Skin epidermis (tissue), 12 donors: ENCODE data around the gene GNG3.
"Not testable (repeated sequence)": the region's sequence is repeated elsewhere in the genome, so short reads cannot be mapped to it uniquely, and the experiment has no call there.

Experiments
- H3K27ac ChIP-seq, 21 experiments: fragments of 200-600 bp; sonication (generic) in 11 of 21; one replicate each; pipeline ENCODE4 v1.5.0; 2020; ENCODE audit warnings: mild to moderate bottlenecking in 3 of 21, inconsistent platforms in 2 of 21, moderate library complexity in 2 of 21
- H3K4me3 ChIP-seq, 7 experiments: fragments of 200-600 bp; sonication (generic) in 2 of 7; one replicate each; pipeline ENCODE4 v1.5.0; 2020; ENCODE audit warnings: inconsistent platforms in 2 of 7, mild to moderate bottlenecking in 2 of 7, moderate library complexity in 1 of 7

Gene GNG3

GRCh38 chr11:62680825-62681240 is 26.6 kb upstream of the GNG3 start:
- H3K27ac ChIP-seq, result peak overlapping the region in 12 of 21 experiments; percentile 30 to 97 (median 60)
- H3K4me3 ChIP-seq, result no peak overlapping the region

- no peak overlapping the region for H3K27ac ChIP-seq
These were observed 25.0 kb upstream of the GNG3 start for GRCh38 chr11:62682518-62682917.

GRCh38 chr11:62687508-62688396 is 19.7 kb upstream of the GNG3 start:
- Histone ChIP-seq H3K4me3 (peak overlapping the region in 2 of 7 experiments; percentile 13 to 33), H3K27ac (peak overlapping the region in 10 of 21 experiments; percentile 10 to 82 (median 54))

More at GRCh38 chr11:62682518-62682917, 25.0 kb upstream of the GNG3 start:
- H3K4me3 ChIP-seq, result no peak overlapping the region

- Histone ChIP-seq H3K4me3 (peak overlapping the region in 2 of 7 experiments; percentile 13 to 33), H3K27ac (peak overlapping the region in 10 of 21 experiments; percentile 33 to 82 (median 58))
These were observed 19.0 kb upstream of the GNG3 start for GRCh38 chr11:62688491-62688890.

DNA sequence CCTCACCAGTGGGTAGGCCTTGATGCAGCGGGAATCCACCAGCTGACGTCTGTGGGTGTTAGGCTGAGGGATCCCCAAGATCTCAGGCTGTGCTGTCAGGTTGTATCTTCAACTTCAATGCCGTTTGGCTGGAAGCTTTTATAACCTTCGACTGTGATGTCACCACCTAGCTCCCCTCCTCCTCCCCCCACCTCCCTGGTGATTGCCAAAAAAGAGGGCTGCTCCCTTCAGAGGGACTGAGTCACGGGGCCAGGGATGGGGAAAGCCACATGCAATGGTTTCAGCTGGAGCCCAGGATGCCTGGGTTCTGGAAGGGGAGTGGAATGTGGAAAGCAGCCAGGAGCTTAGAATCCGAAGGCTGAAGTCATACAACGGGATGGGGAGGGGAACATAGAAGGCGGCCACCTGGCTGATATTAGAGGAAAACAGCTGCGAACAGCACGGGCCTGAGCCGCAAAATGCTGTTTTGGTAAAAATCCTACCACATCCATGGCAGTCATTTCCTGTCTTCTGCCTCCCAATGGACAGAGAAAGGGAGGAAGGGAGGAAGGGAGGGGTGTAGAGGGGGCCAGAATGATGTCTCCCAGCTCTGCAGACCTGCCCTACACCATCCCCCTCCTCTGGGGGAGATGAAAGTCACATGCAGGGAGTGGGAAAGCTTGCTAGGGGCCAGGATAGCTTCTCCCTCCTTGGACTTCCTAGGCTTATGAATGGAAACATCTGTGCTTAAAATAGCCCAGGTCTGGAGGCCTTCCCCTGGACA is 17.9 kb upstream of the GNG3 start, which contains the start of gene LRRN4CL:
Gene LRRN4CL, minus strand, starts transcription at position 110 of the 763 bp plus-strand sequence. CDS start 1,022 bp downstream, outside the sequence.
- peak within 1 kb of the TSS in 2 of 7 experiments; percentile 13 to 33 for H3K4me3 ChIP-seq
- peak within 1 kb of the TSS in 15 of 21 experiments; percentile 19 to 82 (median 50) for H3K27ac ChIP-seq

DNA sequence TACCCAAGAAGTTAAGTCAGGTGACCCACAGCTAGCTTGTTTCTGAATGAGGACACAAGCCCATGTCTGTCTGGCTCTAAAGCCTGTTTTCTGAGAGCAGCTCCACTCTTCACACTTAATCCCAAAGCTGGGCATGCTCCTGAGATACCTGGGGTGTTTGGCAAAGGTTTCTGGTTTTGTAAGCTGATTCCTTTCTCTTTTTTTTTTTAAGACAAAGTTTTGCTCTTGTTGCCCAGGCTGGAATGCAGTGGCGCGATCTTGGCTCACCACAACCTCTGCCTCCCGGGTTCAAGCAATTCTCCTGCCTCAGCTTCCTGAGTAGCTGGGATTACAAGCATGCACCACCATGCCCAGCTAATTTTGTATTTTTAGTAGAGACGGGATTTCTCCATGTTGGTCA is 13.9 kb upstream of the GNG3 start:
- H3K27ac ChIP-seq, H3K4me3 ChIP-seq: not testable (repeated sequence)

GRCh38 chr11:62694455-62695167 is 12.9 kb upstream of the GNG3 start:
- peak overlapping the region in 7 of 21 experiments; percentile 3 to 62 (median 34) for H3K27ac ChIP-seq
- H3K4me3 ChIP-seq, result no peak overlapping the region

DNA sequence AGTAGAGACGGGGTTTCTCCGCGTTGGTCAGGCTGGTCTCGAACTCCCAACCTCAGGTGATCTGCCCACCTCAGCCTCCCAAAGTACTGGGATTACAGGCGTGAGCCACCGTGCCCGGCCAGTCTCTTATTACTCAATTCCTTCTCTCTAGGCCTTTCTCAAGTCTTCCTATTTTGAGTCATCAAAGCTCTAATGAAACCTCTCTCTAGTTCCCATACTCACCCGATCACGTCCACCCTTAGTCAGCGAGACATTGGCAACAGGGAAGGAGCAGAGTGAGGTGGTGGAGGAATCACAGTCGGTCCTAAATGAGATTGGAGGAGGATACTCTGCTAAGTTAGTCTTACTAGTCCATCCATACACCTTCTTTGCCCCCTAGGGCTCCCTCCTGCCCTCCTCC is 5.2 kb upstream of the GNG3 start:
- Histone ChIP-seq H3K27ac (peak overlapping the region in 1 of 21 experiments; percentile 21), H3K4me3 (no peak overlapping the region)

DNA sequence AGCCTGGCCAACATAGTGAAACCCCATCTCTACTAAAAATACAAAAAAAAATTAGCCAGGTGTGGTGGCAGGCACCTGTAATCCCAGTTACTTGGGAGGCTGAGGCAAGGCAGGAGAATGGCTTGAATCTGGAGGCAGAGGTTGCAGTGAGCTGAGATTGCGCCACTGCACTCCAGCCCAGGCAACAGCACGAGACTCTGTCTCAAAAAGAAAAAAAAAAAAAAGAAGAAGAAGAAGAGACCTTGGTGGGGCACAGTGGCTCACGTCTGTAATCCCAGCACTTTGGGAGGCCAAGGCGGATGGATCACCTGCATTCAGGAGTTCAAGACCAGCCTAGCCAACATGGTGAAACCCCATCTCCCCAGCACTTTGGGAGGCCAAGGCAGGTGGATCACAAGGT is 3.6 kb upstream of the GNG3 start:
- H3K27ac ChIP-seq, H3K4me3 ChIP-seq: not testable (repeated sequence)

GRCh38 chr11:62705413-62705812 is 2.1 kb upstream of the GNG3 start:
- Histone ChIP-seq H3K4me3 (peak overlapping the region; percentile 62 to 85 (median 66)), H3K27ac (peak overlapping the region in 20 of 21 experiments; percentile 45 to 91 (median 78))

DNA sequence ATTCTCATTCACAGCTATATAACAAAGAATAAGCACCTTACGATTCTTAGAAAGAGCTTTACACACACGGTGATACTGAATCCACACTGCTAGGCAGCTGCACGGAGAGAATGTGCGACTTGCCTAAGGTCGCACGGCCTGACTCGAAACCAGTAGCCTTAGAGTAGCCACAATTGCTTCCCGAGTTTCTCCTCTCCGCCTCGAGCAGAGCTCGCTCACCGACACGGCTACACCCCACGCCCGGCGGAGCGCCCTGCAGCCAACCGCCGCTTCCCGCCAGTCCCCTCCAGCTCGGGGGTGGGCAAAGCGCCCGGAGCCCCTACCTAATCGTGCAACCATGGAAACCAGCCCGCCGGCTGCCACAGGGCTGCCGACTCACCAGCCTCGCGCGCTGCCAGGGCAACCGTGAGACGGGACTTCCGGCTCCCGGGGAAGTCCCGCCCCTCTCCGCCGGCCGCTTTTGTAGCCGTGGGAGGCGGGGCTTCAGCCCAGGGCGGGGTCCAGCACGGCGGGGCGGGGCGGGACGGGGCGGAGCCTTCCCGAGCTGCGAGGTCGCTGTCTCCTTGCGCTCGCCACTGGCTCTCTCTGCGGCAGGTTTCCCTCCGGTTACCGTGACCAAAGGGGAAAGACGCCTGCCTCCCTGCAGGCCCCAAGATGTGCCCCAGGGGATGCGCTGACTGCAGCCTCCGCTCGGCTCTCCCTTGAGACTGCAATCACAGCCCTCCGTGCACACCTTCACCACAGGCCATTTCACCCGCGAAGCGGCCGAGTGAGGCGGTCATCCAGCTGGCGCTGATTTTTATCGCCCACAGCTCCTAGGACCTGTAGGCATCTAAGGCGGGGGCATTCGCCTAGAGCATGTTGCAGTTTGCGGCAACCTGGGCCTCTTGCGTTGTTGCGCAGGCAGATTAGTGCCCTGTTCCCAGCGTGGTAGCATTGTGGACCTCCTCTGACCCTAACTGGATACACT is 1.3 kb upstream of the GNG3 start:
- Histone ChIP-seq H3K27ac (peak overlapping the region in 20 of 21 experiments; percentile 45 to 91 (median 78)), H3K4me3 (peak overlapping the region; percentile 62 to 85 (median 66))

DNA sequence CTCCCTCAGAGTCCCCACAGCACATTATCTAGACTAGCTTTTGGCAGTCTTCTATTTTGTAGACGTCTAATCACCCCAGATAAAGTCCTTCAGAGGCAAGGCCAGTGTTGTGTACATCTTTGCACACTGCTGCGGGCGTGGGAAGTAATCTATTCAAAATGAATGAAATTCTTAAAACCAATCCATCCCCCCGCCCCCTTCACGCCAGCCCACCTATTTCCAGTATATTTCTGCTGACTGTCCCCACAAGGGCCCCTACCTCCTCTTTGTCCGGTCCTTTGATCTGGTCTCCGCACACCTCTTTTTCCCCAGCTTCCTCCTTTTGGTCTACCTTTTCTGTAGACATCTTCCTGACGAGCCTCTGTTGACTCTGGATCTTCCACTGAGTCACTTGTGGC is 627 bp upstream of the GNG3 start:
- peak overlapping the region in 4 of 7 experiments; percentile 63 to 73 (median 67) for H3K4me3 ChIP-seq
- peak overlapping the region in 18 of 21 experiments; percentile 51 to 91 (median 78) for H3K27ac ChIP-seq

GRCh38 chr11:62708392-62708791 is 916 bp downstream of the GNG3 start:
- H3K27ac ChIP-seq, result peak overlapping the region in 20 of 21 experiments; percentile 33 to 99 (median 96)
- peak overlapping the region in 5 of 7 experiments; percentile 40 to 58 (median 46) for H3K4me3 ChIP-seq

DNA sequence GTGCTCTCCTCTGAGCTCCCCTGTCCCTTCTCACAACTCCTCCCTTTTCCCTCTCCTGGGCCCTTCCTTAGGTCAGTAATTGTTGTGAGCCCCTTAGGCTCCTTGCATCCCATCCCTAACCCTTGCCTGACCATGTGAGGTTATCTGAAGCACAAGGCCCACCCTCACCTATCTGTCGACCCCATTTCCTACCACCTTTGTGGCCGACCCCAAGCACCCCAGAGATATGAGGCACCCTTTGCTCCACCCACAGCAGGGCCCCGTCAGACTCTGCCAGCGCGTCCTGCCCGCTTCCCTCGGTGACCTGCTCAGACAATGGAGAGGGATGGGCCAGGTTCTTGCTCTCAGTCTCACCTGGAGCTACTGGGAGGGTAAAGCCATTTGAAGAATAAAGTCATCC is 1.3 kb downstream of the GNG3 start:
- H3K4me3 ChIP-seq, result peak overlapping the region; percentile 31 to 58 (median 41)
- peak overlapping the region; percentile 33 to 99 (median 96) for H3K27ac ChIP-seq

DNA sequence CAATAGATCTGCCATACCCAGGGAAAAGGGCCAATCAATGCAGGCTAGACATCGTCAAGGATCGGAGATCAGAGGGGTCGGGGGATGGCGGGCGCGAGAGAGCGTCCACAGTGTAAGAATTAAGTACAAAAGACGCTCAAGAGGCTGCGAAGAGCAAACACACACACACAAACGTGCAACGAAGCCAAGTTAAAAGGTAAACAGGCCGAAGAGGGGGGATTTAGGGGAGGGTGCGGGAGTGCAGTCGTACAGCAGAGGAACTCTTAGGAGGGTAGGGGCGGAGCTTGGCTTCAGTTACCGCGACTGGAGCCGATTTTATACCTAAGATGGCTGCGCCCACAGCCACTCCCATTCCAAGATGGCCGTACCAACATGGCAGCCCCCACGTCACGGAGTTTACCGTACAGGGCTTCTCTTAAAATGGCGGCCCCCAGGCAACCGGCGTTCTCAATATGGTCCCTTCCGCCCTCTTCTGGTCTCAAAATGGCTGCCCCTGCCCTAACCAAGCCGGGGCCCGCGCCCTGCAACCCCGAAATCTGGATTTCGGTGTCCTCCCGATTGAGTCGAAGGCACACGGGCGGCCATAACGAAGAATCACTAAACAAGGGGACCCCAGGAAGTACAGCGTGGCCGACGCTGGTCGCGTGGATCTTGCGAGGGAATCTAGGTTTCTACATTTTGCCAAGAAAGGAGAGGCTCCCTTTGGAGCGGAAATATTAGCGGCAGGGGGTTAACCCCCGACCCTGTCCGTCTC is 1.9 kb downstream of the GNG3 start:
- Histone ChIP-seq H3K27ac (peak overlapping the region; percentile 66 to 99 (median 96)), H3K4me3 (peak overlapping the region; percentile 31 to 58 (median 41))

DNA sequence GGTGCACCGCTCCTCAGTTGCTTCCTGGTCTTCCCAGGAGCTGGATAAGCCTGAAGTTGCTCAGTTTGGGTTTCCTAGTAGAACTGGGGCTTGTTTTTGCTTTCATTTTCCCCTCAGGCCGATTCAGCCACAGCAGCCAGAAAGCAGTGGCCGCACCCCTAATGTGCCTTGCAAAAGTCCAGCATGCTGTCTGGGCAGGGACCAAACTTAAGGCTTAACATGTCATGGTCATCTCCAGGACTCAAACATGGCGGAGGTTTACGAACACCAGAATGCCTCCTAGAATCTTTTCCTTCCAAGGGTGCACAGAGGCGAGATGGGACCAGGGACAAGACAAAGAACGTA is 2.5 kb downstream of the GNG3 start:
- Histone ChIP-seq H3K4me3 (peak overlapping the region; percentile 31 to 58 (median 41)), H3K27ac (peak overlapping the region; percentile 66 to 99 (median 96))

- Histone ChIP-seq H3K27ac (peak overlapping the region in 1 of 21 experiments; percentile 16), H3K4me3 (no peak overlapping the region)
These were observed 4.9 kb downstream of the GNG3 start for GRCh38 chr11:62712276-62712812.
